Adrenal gland (tissue), 12 donors: ENCODE results near the gene SH2D5. TPM values are rescaled to one million over a fixed set of nuclear protein-coding genes. Genes with fewer than 3 reads are reported as not detected.

ENCODE experiments used
- DNase-seq, 7 donors: peaks; one replicate each; pipeline ENCODE4 v3.0.0-alpha.2; 2019 to 2020
- H3K27ac ChIP-seq, 5 donors: fragments of 200-600 bp; sonication (generic) in 4 of 5; 1 replicate in 3 of 5; 2 replicates in 2 of 5; pipeline versions ENCODE4 v1.5.1 to v1.8.0; 2016 to 2020; ENCODE audit warnings: mild to moderate bottlenecking in 1 of 5
- H3K27me3 ChIP-seq: fragments of 200-600 bp; 2 replicates; pipeline ENCODE4 v1.8.0; 2021
- H3K36me3 ChIP-seq, 2 donors: fragments of 200-600 bp; replicated peaks in 1 of 2; 1 replicate in 1 of 2; 2 replicates in 1 of 2; pipeline versions ENCODE4 v1.5.1 to v1.8.0; 2018 to 2022
- H3K4me1 ChIP-seq, 2 donors: fragments of 200-600 bp; replicated peaks in 1 of 2; 1 replicate in 1 of 2; 2 replicates in 1 of 2; pipeline versions ENCODE4 v1.5.1 to v1.8.0; 2018 to 2021
- H3K4me3 ChIP-seq, 4 donors: fragments of 200-600 bp; sonication (generic) in 3 of 4; one replicate each; pipeline ENCODE4 v1.5.1; 2016 to 2018
- H3K9me3 ChIP-seq, 3 donors: fragments of 200-600 bp; sonication (generic) in 1 of 3; replicated peaks in 1 of 3; 1 replicate in 2 of 3; 2 replicates in 1 of 3; pipeline versions ENCODE4 v1.5.1 to v1.8.0; 2016 to 2021
- CTCF ChIP-seq, 6 experiments: fragments of 450-650 bp in 4 of 6; fragments of 200-600 bp in 2 of 6; sonication (generic) in 1 of 6; IDR thresholded peaks; 1 replicate in 5 of 6; 2 replicates in 1 of 6; pipeline versions ENCODE4 v1.5.1 to v1.8.0; 2016 to 2021; ENCODE audit warnings: antibody characterized with exemption in 6 of 6, mild to moderate bottlenecking in 2 of 6, moderate library complexity in 1 of 6
- POLR2A ChIP-seq, 2 donors: fragments of 450-650 bp; IDR thresholded peaks; one replicate each; pipeline ENCODE4 v1.6.1; 2017; ENCODE audit warnings: antibody characterized with exemption in 2 of 2, mild to moderate bottlenecking in 2 of 2, moderate library complexity in 1 of 2
- WGBS, 4 donors: extraction: QIAGEN DNeasy Blood & Tissue Kit in 2 of 4; methylation state at CpG; one replicate each; pipeline versions ENCODE4 v1.1.5 to v1.1.7; 2013 to 2017; 5-methylcytosine and 5-hydroxymethylcytosine counted together
- intact Hi-C, 2 donors: fragments of 100-400 bp; cut with DNase I; formaldehyde crosslinking; loops; one replicate each; pipeline versions ENCODE4 v1.14.1 to v1.15.0; 2022 to 2023
- polyA plus RNA-seq, 3 donors: library from polyadenylated mRNA; stranded (reverse); fragments of 200-250 nt in 2 of 3; fragments of 350-450 nt in 1 of 3; fragmentation: Illumina TruSeq in 1 of 3; extraction: RNeasy Lipid Tissue Mini Kit (QIAGEN cat#74804) in 1 of 3; gene quantifications; one replicate each; pipeline ENCODE4 v1.2.3, GENCODE V29; 2013 to 2014
- total RNA-seq, 9 donors: library from RNA; depleted of rRNA in 4 of 9; stranded (reverse); fragments of >200 nt in 4 of 9; fragments of 120-200 nt in 1 of 9; fragmentation: NEBNext Ultra II Directional in 1 of 9; extraction: Animal tissue kit (Norgen Biotek cat#: 25700) in 1 of 9; gene quantifications; one replicate each; pipeline versions ENCODE4 v1.1.0 to v1.2.4, GENCODE V29; 2013 to 2023
- donor health status: healthy with polysubstance abuse.
- donor health status: Bipolar disorder and iron deficiency.
- donor health status: DM: yes; HTN: yes; CAD: no.
- donor health status: DM: no; HTN: no; CAD: no.
- donor health status: DM: no; HTN: no; CAD: no.
- donor health status: DM: yes; HTN: yes; CAD: no.

The SH2D5 gene
- total and polyA plus RNA-seq, 12 donors, result 0.06 to 1.9 (median 0.43) TPM; not detected in 3

- Histone ChIP-seq H3K27me3 (no peaks in the 10 kb centered on the region), H3K4me3 (no peak overlapping the region), H3K36me3 (no peaks in the 10 kb centered on the region), H3K4me1 (no peaks in the 10 kb centered on the region), H3K9me3 (no peaks in the 10 kb centered on the region), H3K27ac (no peak overlapping the region)
- intact Hi-C loops, result no loop called here
- peak in 2 of 7 donors; percentile 14 to 36 for DNase-seq
- TF ChIP-seq CTCF (IDR thresholded peaks at IDR 0.05) (no peak), POLR2A (IDR thresholded peaks at IDR 0.05) (no peak)
- WGBS, 4 donors, result 92 to 96% (median 93%) methylated on average over 10 to 17 of the region's 17 CpGs
These were observed 7.9 kb downstream of the SH2D5 start for GRCh38 chr1:20724364-20725188.

DNA sequence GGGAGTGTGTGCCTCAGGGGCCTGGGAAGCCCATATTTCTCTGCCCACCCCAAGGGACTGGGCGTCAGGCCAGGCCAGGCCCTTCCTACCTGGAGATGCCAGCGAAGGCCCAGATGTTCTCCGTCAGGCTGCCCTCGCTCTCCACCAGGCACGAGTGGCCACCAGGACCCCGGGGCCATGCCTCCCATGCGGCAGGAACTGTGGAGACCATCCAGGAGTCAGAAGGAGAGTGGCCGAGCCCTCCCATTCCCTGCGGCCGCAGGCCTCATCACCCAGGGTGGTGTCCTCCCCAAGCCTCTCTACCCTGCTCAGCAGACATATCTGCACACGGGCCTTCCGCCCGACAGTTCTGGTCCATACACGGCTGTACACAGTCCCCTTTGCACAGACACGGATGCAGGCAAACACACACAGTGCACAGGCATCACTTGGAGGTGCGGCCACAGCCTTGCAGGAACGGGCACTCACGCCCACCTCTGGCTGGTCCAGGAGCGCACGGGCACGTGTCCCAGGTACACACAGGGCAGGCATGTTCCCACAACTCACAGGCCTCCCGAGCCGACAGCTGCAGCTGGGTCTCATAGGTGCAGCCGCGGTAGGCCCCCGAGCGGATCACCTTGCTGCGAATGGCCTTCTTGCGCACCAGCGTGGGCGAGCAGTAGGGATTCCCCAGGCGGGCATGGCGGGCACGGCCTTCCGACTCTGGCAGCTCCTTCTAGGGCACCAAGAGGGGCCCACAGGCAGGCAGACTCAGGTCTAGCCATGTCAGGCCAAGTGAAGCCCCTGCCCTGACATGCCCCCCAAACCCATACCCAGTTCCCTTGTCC, 8.8 kb downstream of the SH2D5 start:
- Histone ChIP-seq H3K4me3 (no peak overlapping the region), H3K27ac (no peak overlapping the region), H3K9me3 (no peaks in the 10 kb centered on the region), H3K4me1 (no peaks in the 10 kb centered on the region), H3K36me3 (no peaks in the 10 kb centered on the region), H3K27me3 (no peaks in the 10 kb centered on the region)
- intact Hi-C loops, result no loop called here
- peak in 3 of 7 donors; percentile 14 to 39 (median 14) for DNase-seq
- 92 to 96% (median 95%) methylated on average over 8 to 35 of the region's 35 CpGs for WGBS, 4 donors
- TF ChIP-seq POLR2A (IDR thresholded peaks at IDR 0.05) (no peak), CTCF (IDR thresholded peaks at IDR 0.05) (no peak)

DNA sequence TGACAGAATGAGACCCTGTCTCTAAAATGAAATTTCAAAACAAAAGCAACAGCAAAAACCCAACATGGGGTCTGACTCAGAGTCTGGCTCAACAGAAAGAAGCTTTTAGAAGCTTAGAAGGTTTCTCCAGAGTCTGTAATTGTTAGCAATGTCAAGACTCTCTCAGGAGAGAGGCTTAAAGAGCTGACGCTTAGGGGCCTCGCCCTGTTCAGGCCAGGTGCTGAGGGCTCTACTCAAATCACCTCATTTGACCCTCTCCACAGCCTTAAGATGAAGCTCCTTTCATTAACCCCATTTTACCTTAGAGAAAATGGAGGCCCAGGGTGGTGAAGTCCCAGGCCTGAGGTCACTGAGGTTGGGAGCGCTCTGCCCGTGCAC, 9.4 kb downstream of the SH2D5 start:
- no peak overlapping the region for H3K4me3 ChIP-seq
- no peaks in the 10 kb centered on the region for H3K4me1 ChIP-seq
- WGBS, 4 donors, result 79 to 95% (median 93%) methylated on average over 2 to 4 of the region's 4 CpGs
- no peak for DNase-seq
- H3K27me3 ChIP-seq, result no peaks in the 10 kb centered on the region
- intact Hi-C loops, result no loop called here
- no peak overlapping the region for H3K27ac ChIP-seq
- no peak for TF ChIP-seq POLR2A (IDR thresholded peaks at IDR 0.05)
- TF ChIP-seq CTCF (IDR thresholded peaks at IDR 0.05), result no peak
- no peaks in the 10 kb centered on the region for H3K36me3 ChIP-seq
- no peaks in the 10 kb centered on the region for H3K9me3 ChIP-seq
